Esophagus squamous epithelium (tissue), 4 donors: ENCODE measurements around the gene PRR18.

ENCODE experiments used
- POLR2A ChIP-seq, 4 donors: fragments of 450-650 bp; IDR thresholded peaks; one replicate each; pipeline ENCODE4 v1.6.1; 2017; ENCODE audit warnings: antibody characterized with exemption in 4 of 4, mild to moderate bottlenecking in 4 of 4, moderate library complexity in 3 of 4
- TF ChIP-seq, protein P1 (sequence below), 6 experiments: fragments of 450-650 bp in 4 of 6; fragments of 200-600 bp in 2 of 6; sonication (generic) in 2 of 6; IDR thresholded peaks; one replicate each; pipeline ENCODE4 v1.5.1; 2016 to 2019; ENCODE audit warnings: antibody characterized with exemption in 6 of 6, mild to moderate bottlenecking in 4 of 6, moderate library complexity in 4 of 6

DNA sequence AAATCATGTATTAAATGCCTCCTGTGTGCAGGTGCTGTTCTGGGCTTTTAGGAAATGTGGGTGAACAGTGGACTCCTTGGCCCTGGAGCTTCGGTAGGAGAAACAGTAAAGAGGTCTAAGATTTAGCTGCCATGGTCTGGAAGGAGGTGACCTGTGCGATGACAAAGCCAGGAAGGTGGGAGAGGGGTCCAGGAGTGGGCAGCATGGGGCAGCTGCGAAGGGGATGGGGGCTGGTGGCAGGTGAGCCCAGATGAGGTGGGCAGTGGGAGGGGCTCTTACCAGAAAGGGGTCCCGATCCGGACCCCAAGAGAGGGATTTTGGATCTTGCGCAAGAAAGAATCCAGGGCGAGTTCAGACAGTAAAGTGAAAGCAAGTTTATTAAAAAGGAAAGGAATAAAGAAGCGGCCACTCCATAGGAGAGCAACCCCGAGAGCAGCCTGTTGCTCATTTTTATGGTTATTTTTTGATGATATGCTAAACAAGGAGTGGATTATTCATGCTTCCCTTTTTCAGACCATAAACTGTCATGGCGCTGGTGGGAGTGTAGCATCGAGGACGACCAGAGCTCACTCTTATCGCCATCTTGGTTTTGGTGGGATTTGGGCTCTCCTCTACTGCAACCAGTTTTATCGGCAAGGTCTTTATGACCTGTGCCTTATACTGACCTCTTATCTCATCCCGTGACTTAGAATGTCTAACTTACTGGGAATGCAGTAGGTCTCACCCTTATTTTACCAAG is 38.7 kb downstream of the PRR18 start:
- TF ChIP-seq, protein P1, sequence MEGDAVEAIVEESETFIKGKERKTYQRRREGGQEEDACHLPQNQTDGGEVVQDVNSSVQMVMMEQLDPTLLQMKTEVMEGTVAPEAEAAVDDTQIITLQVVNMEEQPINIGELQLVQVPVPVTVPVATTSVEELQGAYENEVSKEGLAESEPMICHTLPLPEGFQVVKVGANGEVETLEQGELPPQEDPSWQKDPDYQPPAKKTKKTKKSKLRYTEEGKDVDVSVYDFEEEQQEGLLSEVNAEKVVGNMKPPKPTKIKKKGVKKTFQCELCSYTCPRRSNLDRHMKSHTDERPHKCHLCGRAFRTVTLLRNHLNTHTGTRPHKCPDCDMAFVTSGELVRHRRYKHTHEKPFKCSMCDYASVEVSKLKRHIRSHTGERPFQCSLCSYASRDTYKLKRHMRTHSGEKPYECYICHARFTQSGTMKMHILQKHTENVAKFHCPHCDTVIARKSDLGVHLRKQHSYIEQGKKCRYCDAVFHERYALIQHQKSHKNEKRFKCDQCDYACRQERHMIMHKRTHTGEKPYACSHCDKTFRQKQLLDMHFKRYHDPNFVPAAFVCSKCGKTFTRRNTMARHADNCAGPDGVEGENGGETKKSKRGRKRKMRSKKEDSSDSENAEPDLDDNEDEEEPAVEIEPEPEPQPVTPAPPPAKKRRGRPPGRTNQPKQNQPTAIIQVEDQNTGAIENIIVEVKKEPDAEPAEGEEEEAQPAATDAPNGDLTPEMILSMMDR (IDR thresholded peaks at IDR 0.05): no peak
- no peak for TF ChIP-seq POLR2A (IDR thresholded peaks at IDR 0.05)
